ENCODE data around the gene FBXO48. TPM values are rescaled to one million over a fixed set of nuclear protein-coding genes. Genes with fewer than 3 reads are reported as not detected.

Gene FBXO48
- total and polyA plus RNA-seq, 2 experiments from 2014 or later: 1.1 to 1.3 TPM

DNA sequence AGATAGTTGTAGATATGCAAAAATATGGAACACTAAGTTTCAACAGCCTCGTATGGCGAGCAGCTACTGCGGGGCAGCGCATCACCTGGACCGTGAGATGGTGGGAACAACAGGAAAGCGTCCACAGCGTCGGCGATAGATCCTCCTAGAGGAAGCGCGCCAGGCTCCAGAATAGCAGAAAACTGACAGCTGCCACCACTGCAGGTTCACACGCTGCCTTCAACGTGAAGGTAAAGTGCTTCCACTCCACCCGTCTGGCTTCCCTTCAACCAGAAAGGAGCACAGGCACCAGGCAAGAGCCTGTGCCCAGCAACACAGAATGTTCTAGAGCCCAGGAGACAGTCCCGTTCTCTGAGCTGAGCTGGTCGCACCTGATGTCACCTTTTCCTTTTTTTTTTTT is 20.0 kb downstream of the FBXO48 start:
- Histone ChIP-seq H3F3A (replicated peaks; ENCODE audit: low read depth) (no peaks in the 10 kb centered on the region), H3K36me3 (ENCODE audit: insufficient read depth) (no peaks in the 10 kb centered on the region), H3K4me2 (no peak overlapping the region), H4K20me1 (replicated peaks; ENCODE audit: insufficient read depth) (no peaks in the 10 kb centered on the region), H3K9me2 (ENCODE audit: insufficient read depth) (0 out of 2 replicates have a peak, but pooled peaks cover 4% of the 10 kb centered on the region), H3K4me3 (no peak overlapping the region), H3K27ac (ENCODE audit: low read depth) (no peak overlapping the region), H3K27me3 (ENCODE audit: insufficient read depth) (no peaks in the 10 kb centered on the region), H3K4me1 (ENCODE audit: insufficient read depth) (no peaks in the 10 kb centered on the region), H2AFZ (no peak overlapping the region), H3K79me2 (replicated peaks; ENCODE audit: insufficient read depth) (no peaks in the 10 kb centered on the region)
- no peak for TF ChIP-seq EZH2 (IDR thresholded peaks at IDR 0.05; ENCODE audit: low read depth, unreplicated experiment)
- no peak for TF ChIP-seq ZNF462 (CRISPR knock-in tag; IDR thresholded peaks at IDR 0.05)
- no peak for TF ChIP-seq ETS1 (IDR thresholded peaks at IDR 0.05)
- TF ChIP-seq NANOG (IDR thresholded peaks at IDR 0.05; ENCODE audit: borderline replicate concordance): no peak
- TF ChIP-seq, protein P1, sequence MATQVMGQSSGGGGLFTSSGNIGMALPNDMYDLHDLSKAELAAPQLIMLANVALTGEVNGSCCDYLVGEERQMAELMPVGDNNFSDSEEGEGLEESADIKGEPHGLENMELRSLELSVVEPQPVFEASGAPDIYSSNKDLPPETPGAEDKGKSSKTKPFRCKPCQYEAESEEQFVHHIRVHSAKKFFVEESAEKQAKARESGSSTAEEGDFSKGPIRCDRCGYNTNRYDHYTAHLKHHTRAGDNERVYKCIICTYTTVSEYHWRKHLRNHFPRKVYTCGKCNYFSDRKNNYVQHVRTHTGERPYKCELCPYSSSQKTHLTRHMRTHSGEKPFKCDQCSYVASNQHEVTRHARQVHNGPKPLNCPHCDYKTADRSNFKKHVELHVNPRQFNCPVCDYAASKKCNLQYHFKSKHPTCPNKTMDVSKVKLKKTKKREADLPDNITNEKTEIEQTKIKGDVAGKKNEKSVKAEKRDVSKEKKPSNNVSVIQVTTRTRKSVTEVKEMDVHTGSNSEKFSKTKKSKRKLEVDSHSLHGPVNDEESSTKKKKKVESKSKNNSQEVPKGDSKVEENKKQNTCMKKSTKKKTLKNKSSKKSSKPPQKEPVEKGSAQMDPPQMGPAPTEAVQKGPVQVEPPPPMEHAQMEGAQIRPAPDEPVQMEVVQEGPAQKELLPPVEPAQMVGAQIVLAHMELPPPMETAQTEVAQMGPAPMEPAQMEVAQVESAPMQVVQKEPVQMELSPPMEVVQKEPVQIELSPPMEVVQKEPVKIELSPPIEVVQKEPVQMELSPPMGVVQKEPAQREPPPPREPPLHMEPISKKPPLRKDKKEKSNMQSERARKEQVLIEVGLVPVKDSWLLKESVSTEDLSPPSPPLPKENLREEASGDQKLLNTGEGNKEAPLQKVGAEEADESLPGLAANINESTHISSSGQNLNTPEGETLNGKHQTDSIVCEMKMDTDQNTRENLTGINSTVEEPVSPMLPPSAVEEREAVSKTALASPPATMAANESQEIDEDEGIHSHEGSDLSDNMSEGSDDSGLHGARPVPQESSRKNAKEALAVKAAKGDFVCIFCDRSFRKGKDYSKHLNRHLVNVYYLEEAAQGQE (IDR thresholded peaks at IDR 0.05; ENCODE audit: unreplicated experiment): no peak
- TF ChIP-seq EZH2phosphoT487 (IDR thresholded peaks at IDR 0.05; ENCODE audit: unreplicated experiment): no peak
- TF ChIP-seq ZNF114 (CRISPR knock-in tag; IDR thresholded peaks at IDR 0.05): no peak
- no peak for TF ChIP-seq STAT1 (IDR thresholded peaks at IDR 0.05; ENCODE audit: unreplicated experiment)
- TF ChIP-seq CTCF (conservative IDR thresholded peaks at IDR 0.05; ENCODE audit: low read depth in 2 of 2): no peak
- no peak for TF ChIP-seq JUNB (IDR thresholded peaks at IDR 0.05; ENCODE audit: unreplicated experiment)
- TF ChIP-seq CREB1 (CRISPR knock-in tag; IDR thresholded peaks at IDR 0.05; ENCODE audit: low read depth): no peak
- TF ChIP-seq POLR2AphosphoS5 (IDR thresholded peaks at IDR 0.05; ENCODE audit: low read depth): no peak
- TF ChIP-seq ZNF331 (CRISPR knock-in tag; IDR thresholded peaks at IDR 0.05; ENCODE audit: low read depth): no peak
- H3K9me3 Mint-ChIP-seq: no peaks in the 10 kb centered on the region
- no peak for DNase-seq (ENCODE audit: low spot score)
- no peaks in the 10 kb centered on the region for H3K36me3 Mint-ChIP-seq (ENCODE audit: low read depth)
- peaks cover 2% of the 10 kb centered on the region for H3K27me3 Mint-ChIP-seq (ENCODE audit: insufficient read depth, low read depth, poor library complexity)
- no peak for ATAC-seq
- H3K4me1 Mint-ChIP-seq: no peaks in the 10 kb centered on the region
- H3K4me3 Mint-ChIP-seq: no peak overlapping the region
- H3K27ac Mint-ChIP-seq: no peak overlapping the region
